Stimulated activated CD4-positive, alpha-beta T cell treated with anti-CD3 and anti-CD28 coated beads, Interleukin-2, amount 100 ng/mL, for 24 hours (primary cell): ENCODE measurements around the gene ZNF804B.

ENCODE experiments used
- DNase-seq, 2 donors: peaks; one replicate each; pipeline ENCODE4 v3.0.0-alpha.2; 2020

ZNF804B gene

GRCh38 chr7:89001306-89001705, 241.8 kb downstream of the ZNF804B start:
- DNase-seq = no peak

DNA sequence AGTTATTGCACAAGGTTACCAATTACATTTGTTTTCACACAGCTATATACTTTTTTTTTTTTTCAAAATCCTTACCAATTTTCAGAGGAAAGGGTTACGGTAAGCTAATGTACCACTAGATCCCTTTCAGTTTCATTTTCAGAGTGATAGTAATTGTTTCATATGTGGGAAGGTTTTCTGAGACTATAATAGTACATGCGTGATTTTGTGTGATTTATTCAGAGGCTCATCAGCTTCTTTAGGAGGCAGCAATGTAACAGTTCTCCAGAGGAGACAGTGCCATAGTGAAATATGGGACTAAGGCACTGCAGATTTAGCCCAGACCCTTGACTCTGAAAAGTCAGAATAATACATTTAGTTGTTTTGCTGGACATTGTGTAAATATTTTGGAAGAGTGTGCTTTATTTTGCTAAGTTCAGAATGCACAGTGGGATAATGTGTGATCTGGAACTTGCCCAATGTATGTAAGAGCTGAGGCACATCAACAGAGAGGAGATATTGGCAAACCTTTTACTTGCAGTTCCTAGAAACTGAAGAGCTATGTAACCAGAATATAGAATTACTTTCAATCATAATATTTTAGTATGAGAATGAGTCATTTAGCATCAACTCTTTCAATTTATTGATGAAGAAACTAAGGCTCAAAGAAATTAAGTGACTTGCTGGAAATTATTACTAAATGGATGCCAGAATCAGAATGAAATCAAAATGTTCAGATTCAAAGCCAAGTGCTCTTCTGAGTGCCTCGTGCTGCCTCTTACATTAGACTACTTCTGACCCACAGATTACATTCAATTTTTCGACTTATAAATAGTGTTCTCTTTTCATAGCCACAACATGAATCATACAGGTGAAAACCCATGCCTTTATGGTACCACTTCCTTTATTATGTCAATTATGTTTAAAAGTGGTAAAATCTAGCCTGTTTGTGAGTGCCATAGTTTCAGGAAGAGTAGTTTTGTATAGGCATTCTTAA, 243.8 kb downstream of the ZNF804B start:
- DNase-seq = no peak

DNA sequence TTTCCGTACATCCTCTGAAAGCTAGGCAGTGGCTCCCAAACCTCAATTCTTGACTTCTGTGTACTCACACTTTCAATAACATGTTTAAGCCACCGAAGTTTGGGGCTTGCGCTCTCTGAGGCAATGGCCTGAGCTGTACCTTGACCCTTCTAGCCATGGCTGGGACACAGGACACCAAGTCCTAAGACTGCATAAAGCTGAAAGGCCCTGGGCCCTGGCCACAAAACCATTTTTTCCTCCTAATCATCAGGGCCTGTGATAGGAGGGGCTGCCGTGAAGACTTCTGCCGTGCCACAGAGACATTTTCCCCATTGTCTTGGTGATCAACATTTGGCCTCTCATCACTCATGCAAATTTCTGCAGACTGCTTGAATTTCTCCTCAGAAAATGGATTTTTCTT, 252.5 kb downstream of the ZNF804B start:
- DNase-seq = no peak

DNA sequence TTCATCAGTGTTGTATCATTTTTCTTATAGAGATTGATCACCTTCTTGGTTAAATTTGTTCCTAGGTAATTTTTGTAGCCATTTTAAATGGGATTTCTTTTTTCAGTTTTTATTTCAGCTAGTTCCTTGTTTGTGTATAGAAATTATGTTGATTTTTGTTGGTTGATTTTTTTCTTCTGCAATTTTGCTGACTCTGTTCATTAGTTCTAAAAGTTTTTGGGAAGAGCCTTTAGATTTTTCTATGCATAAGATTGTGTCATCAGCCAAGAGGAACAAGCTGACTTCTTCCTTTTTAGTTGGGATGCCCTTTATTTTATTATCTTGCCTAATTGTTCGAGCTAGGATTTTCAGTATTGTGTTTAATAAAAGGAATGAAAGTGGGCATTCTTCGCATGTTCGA, 258.2 kb downstream of the ZNF804B start:
- DNase-seq = no peak

- DNase-seq = no peak
Measured at GRCh38 chr7:89021741-89022140, 262.2 kb downstream of the ZNF804B start.

DNA sequence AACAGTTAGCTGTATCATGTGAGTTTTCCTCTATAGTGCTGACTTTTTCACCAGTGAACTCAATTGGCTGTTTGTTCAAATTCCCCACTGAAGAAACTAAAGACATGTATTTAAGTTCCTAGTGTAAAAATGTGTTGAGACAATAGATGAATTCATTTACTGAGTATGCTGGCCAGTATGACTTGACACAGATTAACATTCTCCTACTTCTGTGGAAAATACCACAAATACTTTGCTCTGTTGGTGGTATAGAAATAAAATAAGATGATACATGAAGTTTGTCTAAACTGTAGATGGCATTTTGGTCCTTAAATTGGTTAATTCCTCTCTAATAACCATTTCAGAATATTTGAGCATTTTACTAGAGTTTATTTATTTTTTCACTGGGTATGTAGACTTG, 263.7 kb downstream of the ZNF804B start:
- DNase-seq = no peak

DNA sequence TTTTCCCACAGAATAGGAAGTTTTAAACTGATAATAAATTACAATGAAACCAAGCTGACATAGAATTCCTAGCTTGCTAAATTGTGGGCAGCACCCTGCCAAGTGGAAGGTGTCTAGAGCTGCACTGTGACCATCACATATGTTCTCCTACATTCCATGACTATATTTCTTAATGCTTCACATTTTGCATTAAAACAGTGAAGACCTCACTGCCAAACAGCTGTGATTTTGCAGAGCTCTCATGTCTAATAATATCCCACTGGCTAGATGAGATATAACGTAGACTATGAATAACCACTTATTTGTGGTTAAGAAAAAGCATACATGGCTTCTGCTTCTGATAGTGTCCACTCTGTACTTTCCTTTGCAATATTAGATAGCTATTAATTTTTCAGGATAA, 264.4 kb downstream of the ZNF804B start:
- no peak for DNase-seq

- no peak for DNase-seq
Measured at GRCh38 chr7:89027781-89028180, 268.3 kb downstream of the ZNF804B start.

- DNase-seq = no peak
Measured at GRCh38 chr7:89028319-89028718, 268.8 kb downstream of the ZNF804B start.

GRCh38 chr7:89029864-89030263, 270.4 kb downstream of the ZNF804B start:
- DNase-seq = no peak

DNA sequence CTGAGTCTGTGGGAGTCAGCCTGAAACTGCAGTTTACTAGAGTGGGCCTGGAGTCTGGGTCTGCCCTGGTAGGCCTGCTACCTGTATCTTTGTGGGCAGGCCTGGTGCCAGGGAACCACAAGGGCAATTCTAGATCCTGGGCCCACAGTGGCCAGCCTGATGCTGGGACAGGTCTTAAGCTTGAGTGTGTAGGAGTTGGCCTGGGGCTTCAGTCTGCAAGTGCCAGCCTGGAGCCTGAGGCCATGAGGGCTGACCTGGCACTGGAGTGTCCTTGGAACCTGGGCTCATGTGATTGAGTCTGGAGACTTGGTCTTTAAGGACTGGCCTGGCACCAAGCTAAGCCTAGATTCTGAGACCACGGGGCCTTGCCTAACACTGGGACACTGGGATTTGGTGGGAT, 281.7 kb downstream of the ZNF804B start:
- DNase-seq = no peak

GRCh38 chr7:89042940-89043339, 283.4 kb downstream of the ZNF804B start:
- DNase-seq = no peak

DNA sequence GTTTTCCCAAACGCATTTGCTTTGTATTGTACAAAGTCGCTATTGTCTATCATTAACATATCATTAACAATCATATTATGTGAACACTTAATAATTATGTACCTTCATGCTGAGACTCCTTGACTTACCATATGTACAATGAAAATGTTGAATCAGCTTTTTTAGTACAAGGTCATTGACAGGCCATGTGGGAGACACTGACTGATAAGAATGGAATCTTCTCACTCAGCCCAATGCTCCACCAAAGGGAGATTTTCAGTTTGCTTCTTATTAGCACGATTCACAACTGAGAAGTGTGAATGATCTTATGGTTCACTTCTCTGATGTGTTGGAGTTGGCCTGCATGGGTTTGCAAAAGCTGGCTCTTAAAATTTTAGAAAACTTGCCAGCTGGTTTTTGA, 289.5 kb downstream of the ZNF804B start:
- no peak for DNase-seq

DNA sequence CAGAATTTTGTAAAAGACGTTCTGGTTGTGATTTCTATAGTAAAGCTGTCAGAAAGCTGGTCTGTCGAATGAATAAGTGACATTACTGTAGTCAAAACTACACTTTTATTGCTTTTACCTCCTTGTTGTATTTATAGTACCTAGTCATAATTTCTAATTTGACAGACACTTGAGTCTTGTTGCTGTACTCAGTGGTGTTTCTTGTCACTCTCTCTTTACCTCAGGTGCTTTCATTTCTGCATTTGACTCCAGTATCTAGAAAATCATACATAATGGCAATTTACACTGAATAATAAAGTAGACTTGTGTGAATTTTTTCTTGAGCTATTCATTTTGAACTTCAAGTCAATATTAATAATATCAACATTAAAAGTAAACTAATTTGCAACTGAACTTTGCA, 293.6 kb downstream of the ZNF804B start:
- DNase-seq = no peak

- no peak for DNase-seq
Measured at GRCh38 chr7:89054361-89054760, 294.9 kb downstream of the ZNF804B start.

DNA sequence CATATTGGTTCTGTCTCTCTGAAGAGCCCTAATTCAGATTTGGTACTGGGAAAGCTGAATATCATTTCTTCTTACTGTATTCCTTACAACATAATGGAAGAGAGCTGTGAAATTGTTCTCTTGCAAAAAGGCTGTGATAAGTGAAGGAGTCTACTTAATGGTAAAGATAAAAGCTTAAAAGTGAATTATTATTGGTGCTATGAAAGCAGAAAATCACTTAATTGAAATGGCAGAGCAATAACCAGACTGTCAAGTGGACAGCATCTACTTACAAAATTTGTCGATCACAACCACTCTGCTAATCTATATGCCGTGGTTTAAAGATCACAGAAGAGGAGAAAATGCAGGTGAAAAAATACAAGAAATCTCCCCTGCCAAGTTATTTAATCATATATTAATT, 300.7 kb downstream of the ZNF804B start:
- no peak for DNase-seq

- DNase-seq = no peak
Measured at GRCh38 chr7:89064831-89065230, 305.3 kb downstream of the ZNF804B start.

DNA sequence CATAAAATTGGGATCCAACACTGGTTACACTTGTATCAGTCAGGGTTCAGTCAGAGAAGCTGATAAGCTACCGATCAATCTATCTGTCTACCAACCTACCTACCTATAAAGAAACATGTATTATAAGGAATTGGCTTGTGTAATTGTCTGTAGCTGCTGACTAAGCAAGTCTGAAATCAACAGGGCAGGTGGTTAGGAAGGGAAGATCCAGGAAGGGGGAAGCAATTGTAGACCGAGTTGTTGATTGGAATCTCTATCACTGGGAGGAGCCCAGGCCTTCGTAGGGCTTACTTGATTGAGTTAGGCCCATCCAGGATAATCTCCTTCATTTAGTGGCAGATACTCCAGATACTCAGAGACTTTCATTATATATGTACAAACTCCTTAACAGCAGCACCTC, 307.5 kb downstream of the ZNF804B start:
- DNase-seq = no peak

DNA sequence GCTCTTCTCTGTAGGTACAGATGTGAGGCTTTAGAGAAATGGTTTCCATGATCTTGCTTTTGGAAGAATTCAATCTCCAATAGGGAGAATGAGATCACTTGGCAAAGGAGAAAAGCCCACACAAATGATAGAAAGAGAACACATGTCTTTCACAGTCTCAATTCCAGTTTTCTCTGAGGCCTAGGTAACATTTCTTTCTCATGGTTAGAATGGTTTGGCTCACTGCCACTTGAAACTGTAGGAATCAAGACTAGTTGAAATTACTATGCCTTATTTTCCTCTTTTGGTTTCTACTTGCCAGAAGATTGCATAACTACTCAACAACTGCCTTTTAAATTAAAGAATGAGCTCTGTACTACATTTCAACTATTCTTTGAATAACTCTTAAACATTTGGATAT, 312.6 kb downstream of the ZNF804B start:
- DNase-seq = no peak

- DNase-seq = no peak
Measured at GRCh38 chr7:89073776-89074175, 314.3 kb downstream of the ZNF804B start.

DNA sequence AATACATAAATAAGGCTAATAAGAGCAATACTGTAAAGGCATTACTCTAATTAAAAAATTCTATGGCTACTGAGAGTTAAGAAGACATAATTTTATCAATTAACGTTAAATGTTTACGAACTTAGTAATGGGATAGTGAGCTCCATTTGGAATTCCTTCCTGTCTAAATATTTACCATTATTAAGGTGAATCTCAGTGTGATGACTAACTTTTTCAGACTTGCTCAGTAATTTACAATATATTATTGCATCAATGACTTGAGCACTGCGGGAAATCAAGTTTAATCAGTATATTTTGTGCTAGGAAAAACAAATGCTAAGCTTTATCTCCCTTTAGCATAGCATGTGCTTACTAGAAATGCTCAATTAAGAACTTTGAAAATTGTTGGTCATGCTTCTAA, 318.5 kb downstream of the ZNF804B start:
- DNase-seq = no peak

GRCh38 chr7:89085580-89085979, 326.1 kb downstream of the ZNF804B start:
- DNase-seq = no peak

DNA sequence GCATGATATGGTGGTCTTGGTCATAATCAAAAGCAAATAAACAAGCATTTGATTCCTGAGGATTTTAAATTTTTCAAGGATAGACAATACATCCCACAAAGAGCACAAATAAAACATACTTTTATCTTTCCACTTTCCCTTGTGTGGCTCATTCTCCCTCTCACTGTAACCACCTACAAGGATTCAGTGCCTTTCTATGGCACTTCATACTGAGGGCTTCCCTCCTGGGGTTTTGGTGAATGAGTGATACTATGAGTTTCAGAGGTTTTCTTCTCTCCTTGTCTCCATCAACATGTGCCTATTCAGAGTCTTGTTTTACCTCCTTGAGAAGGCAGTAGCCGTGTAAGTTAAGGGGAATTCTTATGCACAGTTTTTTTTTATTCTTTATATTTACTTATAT, 332.1 kb downstream of the ZNF804B start:
- no peak for DNase-seq

GRCh38 chr7:89094269-89094668, 334.8 kb downstream of the ZNF804B start:
- DNase-seq = no peak

- no peak for DNase-seq
Measured at GRCh38 chr7:89103564-89103963, 344.1 kb downstream of the ZNF804B start.
